GM12892 (cell line): ENCODE results near the gene SLC4A5.

Experiments used
- POLR2A ChIP-seq: IDR thresholded peaks from 2 replicates; pipeline ENCODE4 v1.6.1; 2011; ENCODE audit warnings: low read depth, low read length, control low read depth
- POLR2AphosphoS5 ChIP-seq: IDR thresholded peaks from 2 replicates; pipeline ENCODE4 v1.6.1; 2011; ENCODE audit warnings: low read depth, low read length, control low read depth

GRCh38 chr2:74253971-74254310 is 89.3 kb downstream of the SLC4A5 start:
- TF ChIP-seq POLR2AphosphoS5 (no peak), POLR2A (no peak)
